HepG2 (cell line): ENCODE results near the gene RAB3D. TPM values are rescaled to one million over a fixed set of nuclear protein-coding genes. Genes with fewer than 3 reads are reported as not detected.

ENCODE experiments used
- ATAC-seq: fragments of 200-7000 bp; cut with Tn5 transposase; 3 replicates; pipeline ENCODE4 v1.9.1; 2020; ENCODE audit warnings: mild to moderate bottlenecking, moderate library complexity
- BruUV-seq: library from RNA; stranded (reverse); fragments of 400-500 nt; replicated peaks from 2 replicates; lab custom pipeline; 2021; lab: Mats Ljungman, UMichigan
- CTCF ChIA-PET: fragments of 300-600 bp; formaldehyde crosslinking; extraction: SDS; loops from one replicate; lab custom pipeline; 2021; ENCODE audit warnings: low total read pairs, inconsistent platforms, low intra/inter-chr PET ratio; lab: Yijun Ruan, JAX
- POLR2A ChIA-PET: fragments of 350-600 bp; sonication (Branson Sonifier 250); formaldehyde crosslinking; loops from one replicate; lab custom pipeline; 2020; ENCODE audit warnings: antibody characterized with exemption, inconsistent platforms; lab: Yijun Ruan, JAX
- DNase-seq: peaks from one replicate; pipeline ENCODE4 v3.0.0-alpha.2; 2015; ENCODE audit warnings: low spot score
- FAIRE-seq: peaks from 3 replicates; lab custom pipeline; 2011; peaks lifted over from hg19 to GRCh38; lab: Jason Lieb, UNC
- H2AFZ ChIP-seq: one replicate; pipeline ENCODE4 v1.6.1; 2011; ENCODE audit warnings: low read length, inconsistent platforms
- H3K27ac ChIP-seq: fragments of 300-600 bp; 3 replicates; pipeline ENCODE4 v1.8.0; 2011; ENCODE audit warnings: mixed run types, mild to moderate bottlenecking, mixed read lengths, low read length, inconsistent platforms; ENCODE audit not compliant: insufficient read depth; ENCODE audit errors: extremely low read length
- H3K27me3 ChIP-seq, 2 experiments: fragments of 200-600 bp in 1 of 2; 2 replicates in 1 of 2; 3 replicates in 1 of 2; pipeline versions ENCODE4 v1.6.0 to v1.8.0; 2011; ENCODE audit warnings: low read length in 2 of 2, mild to moderate bottlenecking in 2 of 2, moderate library complexity in 2 of 2, inconsistent platforms in 1 of 2; ENCODE audit not compliant: insufficient read depth in 2 of 2, control insufficient read depth in 1 of 2
- H3K36me3 ChIP-seq, 2 experiments: fragments of 200-600 bp in 1 of 2; replicated peaks in 1 of 2; 2 replicates in 1 of 2; 3 replicates in 1 of 2; pipeline versions ENCODE4 v1.5.1 to v1.8.0; 2011; ENCODE audit warnings: low read length in 2 of 2, inconsistent platforms in 1 of 2; ENCODE audit not compliant: insufficient read depth in 2 of 2, control insufficient read depth in 1 of 2
- H3K4me1 ChIP-seq: 2 replicates; pipeline ENCODE4 v1.5.1; 2012; ENCODE audit warnings: low read length, inconsistent platforms; ENCODE audit not compliant: insufficient read depth
- H3K4me2 ChIP-seq: 2 replicates; pipeline ENCODE4 v1.6.0; 2011; ENCODE audit warnings: low read depth, low read length, inconsistent platforms
- H3K4me3 ChIP-seq, 3 experiments: fragments of 200-600 bp in 1 of 3; sonication (generic), shearing (Covaris generic) in 1 of 3; replicated peaks in 1 of 3; 2 replicates each; pipeline ENCODE4 v1.5.1; 2011 to 2016; ENCODE audit warnings: low read length in 3 of 3, inconsistent platforms in 2 of 3, low read depth in 2 of 3, mild to moderate bottlenecking in 2 of 3, control low read depth in 1 of 3, mixed read lengths in 1 of 3; ENCODE audit not compliant: insufficient read depth in 1 of 3
- H3K79me2 ChIP-seq: one replicate; pipeline ENCODE4 v1.6.1; 2011; ENCODE audit warnings: low read length, inconsistent platforms; ENCODE audit not compliant: insufficient read depth
- H3K9ac ChIP-seq: 2 replicates; pipeline ENCODE4 v1.6.0; 2011; ENCODE audit warnings: mild to moderate bottlenecking, low read depth, low read length, inconsistent platforms; ENCODE audit not compliant: insufficient read depth
- H3K9me3 ChIP-seq: 2 replicates; pipeline ENCODE4 v1.5.1; 2012; ENCODE audit warnings: mild to moderate bottlenecking, low read length
- H4K20me1 ChIP-seq: 2 replicates; pipeline ENCODE4 v1.6.0; 2011; ENCODE audit warnings: inconsistent platforms, mild to moderate bottlenecking, low read length, moderate library complexity; ENCODE audit not compliant: insufficient read depth
- BCL6 ChIP-seq: IDR thresholded peaks from 2 replicates; pipeline ENCODE4 v1.6.1; 2016; ENCODE audit warnings: missing genetic modification reagents, missing compliant biosample characterization
- CTCF ChIP-seq: sonication (generic); formaldehyde crosslinking; IDR thresholded peaks from 2 replicates; pipeline ENCODE4 v1.5.0; 2020; ENCODE audit warnings: mild to moderate bottlenecking, missing genetic modification reagents, moderate library complexity
- JUN ChIP-seq: sonication (generic); formaldehyde crosslinking; IDR thresholded peaks from 2 replicates; pipeline ENCODE4 v1.4.0; 2020; ENCODE audit warnings: mild to moderate bottlenecking, missing genetic modification reagents
- SMC3 ChIP-seq: IDR thresholded peaks from 2 replicates; pipeline ENCODE4 v1.6.1; 2011; ENCODE audit warnings: low read length, improper control_type of control experiment
- STAG1 ChIP-seq: sonication (generic); formaldehyde crosslinking; IDR thresholded peaks from 2 replicates; pipeline ENCODE4 v1.4.0; 2020; ENCODE audit warnings: missing genetic modification reagents
- ZZZ3 ChIP-seq: sonication (generic); formaldehyde crosslinking; IDR thresholded peaks from 2 replicates; pipeline ENCODE4 v1.4.0; 2020; ENCODE audit warnings: missing genetic modification reagents, mild to moderate bottlenecking, borderline replicate concordance
- WGBS: methylation state at CpG from one replicate; pipeline ENCODE4 v1.1.6; 2017; ENCODE audit warnings: low lambda C conversion rate; 5-methylcytosine and 5-hydroxymethylcytosine counted together
- in situ Hi-C: cut with HindIII; loops from 2 replicates; pipeline ENCODE4 v1.10.0; 2017; ENCODE audit warnings: low pct_unique_long_range_greater_than_20kb; ENCODE audit not compliant: extremely low pct_ligation_motif_present
- intact Hi-C: fragments of 100-400 bp; cut with micrococcal nuclease; formaldehyde crosslinking; loops from one replicate; pipeline ENCODE4 v1.10.0; 2022; ENCODE audit not compliant: unreplicated experiment
- polyA plus RNA-seq, 8 experiments: library from polyadenylated mRNA; depleted of rRNA in 3 of 8; stranded (reverse) in 7 of 8; unstranded in 1 of 8; fragments of >200 nt; fragmentation: Illumina TruSeq in 4 of 8; extraction: Trizol in 4 of 8; gene quantifications; 2 replicates each; pipeline versions ENCODE4 v1.2.1 to v1.2.3, GENCODE V29; 2011 to 2016; ENCODE audit warnings: low read depth in 4 of 8, missing spikeins in 1 of 8, mixed read lengths in 1 of 8; ENCODE audit not compliant: insufficient read depth in 1 of 8
- total RNA-seq, 5 experiments: library from RNA; depleted of rRNA; stranded (reverse); fragments of >200 nt; fragmentation: Illumina TruSeq; extraction: Trizol; gene quantifications; 2 replicates each; pipeline ENCODE4 v1.2.3, GENCODE V29; 2016; ENCODE audit warnings: low read depth in 1 of 5

Gene RAB3D
- total and polyA plus RNA-seq, 2 of the 13 experiments (the other 11 are each of a cell fraction or from before 2014, with no cell fraction given), result 2.0 to 16.1 TPM

GRCh38 chr19:11290256-11290655 is 49.2 kb downstream of the RAB3D start:
- CTCF ChIA-PET, result no interaction called here
- H3K27ac ChIP-seq, result no peak overlapping the region
- POLR2A ChIA-PET, result interaction anchor here (0.6 to 0.8 kb wide), 2 partner anchors 14 to 85 kb away, joined by 3 read pairs; no protein-coding TSS in a partner anchor
- TF ChIP-seq ZZZ3, result no peak
- peak; percentile 64; the same call in 1 of the 2 replicates for TF ChIP-seq BCL6 (CRISPR knock-in tag)
- peaks cover 51% of the 10 kb centered on the region for H3K4me1 ChIP-seq
- DNase-seq (no peak), ATAC-seq (no peak), FAIRE-seq (no peak)
- intact Hi-C loops (loop anchor here (10.0 kb wide), 1 partner anchor 155 kb away; no protein-coding TSS in a partner anchor), in situ Hi-C loops (no loop called here)
- H3K79me2 ChIP-seq, result no peaks in the 10 kb centered on the region
- no peak overlapping the region for H3K4me2 ChIP-seq
- H3K9ac ChIP-seq, result no peak overlapping the region
- no peak overlapping the region for H3K4me3 ChIP-seq
- H2AFZ ChIP-seq, result no peak overlapping the region
- no peaks in the 10 kb centered on the region for H4K20me1 ChIP-seq
- no TSS peak for BruUV-seq
- H3K27me3 ChIP-seq, result peaks cover 0 to 7% of the 10 kb centered on the region in 2 experiments; a peak in 1 of 5 replicates
- H3K36me3 ChIP-seq, result no peaks in the 10 kb centered on the region
- no peaks in the 10 kb centered on the region for H3K9me3 ChIP-seq
- 25% methylated on average over 4 of the region's 4 CpGs for WGBS

GRCh38 chr19:11288349-11288748 is 51.1 kb downstream of the RAB3D start:
- no peak overlapping the region for H2AFZ ChIP-seq
- no peak for TF ChIP-seq JUN
- TF ChIP-seq STAG1 (CRISPR knock-in tag), result peak; percentile 44
- peak; percentile 13; the same call in 1 of the 2 replicates for TF ChIP-seq SMC3
- peak; percentile 38 for TF ChIP-seq CTCF (CRISPR knock-in tag)
- ATAC-seq, result peak; percentile 69
- ChIA-PET CTCF (interaction anchor here (0.9 kb wide), 1 partner anchor 299 kb away, joined by 3 read pairs; no protein-coding TSS in a partner anchor), POLR2A (no interaction called here)
- H3K4me1 ChIP-seq, result peaks cover 41% of the 10 kb centered on the region
- in situ Hi-C loops (loop anchor here (10.0 kb wide), 1 partner anchor 166 kb away; no protein-coding TSS in a partner anchor), intact Hi-C loops (no loop called here)
- H3K79me2 ChIP-seq, result no peaks in the 10 kb centered on the region
- peak overlapping the region; percentile 74; the same call in 1 of the 2 replicates for H3K4me2 ChIP-seq
- H3K27me3 ChIP-seq, result no peaks in the 10 kb centered on the region; a peak in 1 of 5 replicates
- FAIRE-seq, result peak; percentile 15
- H3K36me3 ChIP-seq, result no peaks in the 10 kb centered on the region
- H4K20me1 ChIP-seq, result no peaks in the 10 kb centered on the region
- H3K9ac ChIP-seq, result no peak overlapping the region
- no TSS peak for BruUV-seq
- no peaks in the 10 kb centered on the region for H3K9me3 ChIP-seq
- DNase-seq, result no peak
- H3K4me3 ChIP-seq, result no peak overlapping the region
- no peak overlapping the region for H3K27ac ChIP-seq
- WGBS, result 35% methylated on average over 7 of the region's 7 CpGs
